GM12878 (cell line): Measurements from ENCODE around the gene B4GALNT4. TPM values are rescaled to one million over a fixed set of nuclear protein-coding genes. Genes with fewer than 3 reads are reported as not detected.
A peak's percentile ranks its signal among the peaks of the same experiment; 100 is the strongest.

Source experiments
- BHLHE40 ChIP-seq, 2 experiments: fragments of 450-650 bp in 1 of 2; IDR thresholded peaks; 2 replicates each; pipeline ENCODE4 v1.6.1; 2011 to 2017; ENCODE audit warnings: low read depth in 2 of 2, borderline replicate concordance in 1 of 2, improper control_type of control experiment in 1 of 2, low read length in 1 of 2, mild to moderate bottlenecking in 1 of 2
- CREM ChIP-seq: IDR thresholded peaks from 2 replicates; pipeline ENCODE4 v1.6.1; 2014; ENCODE audit warnings: antibody characterized with exemption, low read depth
- IKZF1 ChIP-seq: fragments of 450-650 bp; conservative IDR thresholded peaks from 2 replicates; pipeline ENCODE4 v1.6.1; 2017; ENCODE audit warnings: antibody characterized with exemption, mild to moderate bottlenecking
- LARP7 ChIP-seq: fragments of 450-650 bp; IDR thresholded peaks from 2 replicates; pipeline ENCODE4 v1.6.1; 2017; ENCODE audit warnings: mild to moderate bottlenecking
- SUZ12 ChIP-seq: fragments of 200-600 bp; sonication (generic); IDR thresholded peaks from one replicate; pipeline ENCODE4 v1.6.1; 2018; ENCODE audit warnings: antibody characterized with exemption, mild to moderate bottlenecking; ENCODE audit not compliant: unreplicated experiment
- ZNF217 ChIP-seq: fragments of 450-650 bp; IDR thresholded peaks from 2 replicates; pipeline ENCODE4 v1.6.1; 2017; ENCODE audit warnings: antibody characterized with exemption, mild to moderate bottlenecking
- polyA plus RNA-seq, 11 experiments: library from polyadenylated mRNA; depleted of rRNA in 4 of 11; unstranded in 6 of 11; stranded (reverse) in 5 of 11; fragments of >200 nt; fragmentation: Nextera tagmentation in 4 of 11; fragmentation: Illumina TruSeq in 1 of 11; extraction: Ambion mirVana in 4 of 11; extraction: Trizol in 1 of 11; gene quantifications; 1 replicate in 1 of 11; 2 replicates in 10 of 11; pipeline versions ENCODE4 v1.2.1 to v1.2.3, GENCODE V29; 2011 to 2016; ENCODE audit warnings: inconsistent platforms in 2 of 11, missing spikeins in 2 of 11, low read depth in 1 of 11
- total RNA-seq, 4 experiments: library from RNA; depleted of rRNA in 3 of 4; stranded (reverse); fragments of >200 nt in 3 of 4; fragmentation: Illumina TruSeq in 1 of 4; extraction: Trizol in 1 of 4; gene quantifications; 2 replicates each; pipeline versions ENCODE4 v1.2.1 to v1.2.3, GENCODE V29; 2013 to 2021
- TF ChIP-seq, protein P1 (sequence below): fragments of 150-350 bp; IDR thresholded peaks from 2 replicates; pipeline ENCODE4 v1.6.1; 2016; ENCODE audit warnings: low read depth, low read length
- TF ChIP-seq, protein P2 (sequence below): IDR thresholded peaks from 2 replicates; pipeline ENCODE4 v1.6.1; 2011; ENCODE audit warnings: mild to moderate bottlenecking, low read depth, low read length, moderate library complexity; ENCODE audit not compliant: insufficient replicate concordance
- TF ChIP-seq, protein P3 (sequence below): fragments of 450-650 bp; formaldehyde crosslinking; IDR thresholded peaks from 2 replicates; pipeline ENCODE4 v1.5.0; 2022; ENCODE audit warnings: mild to moderate bottlenecking, missing genetic modification characterization
- TF ChIP-seq, protein P4 (sequence below): fragments of 450-650 bp; IDR thresholded peaks from 2 replicates; pipeline ENCODE4 v1.6.1; 2017; ENCODE audit warnings: low read depth, mild to moderate bottlenecking, moderate library complexity

The B4GALNT4 gene
- total and polyA plus RNA-seq, 10 of the 15 experiments (the other 5 are each of a cell fraction or from before 2014, with no cell fraction given): 0.04 to 0.82 (median 0.40) TPM; not detected in 6

DNA sequence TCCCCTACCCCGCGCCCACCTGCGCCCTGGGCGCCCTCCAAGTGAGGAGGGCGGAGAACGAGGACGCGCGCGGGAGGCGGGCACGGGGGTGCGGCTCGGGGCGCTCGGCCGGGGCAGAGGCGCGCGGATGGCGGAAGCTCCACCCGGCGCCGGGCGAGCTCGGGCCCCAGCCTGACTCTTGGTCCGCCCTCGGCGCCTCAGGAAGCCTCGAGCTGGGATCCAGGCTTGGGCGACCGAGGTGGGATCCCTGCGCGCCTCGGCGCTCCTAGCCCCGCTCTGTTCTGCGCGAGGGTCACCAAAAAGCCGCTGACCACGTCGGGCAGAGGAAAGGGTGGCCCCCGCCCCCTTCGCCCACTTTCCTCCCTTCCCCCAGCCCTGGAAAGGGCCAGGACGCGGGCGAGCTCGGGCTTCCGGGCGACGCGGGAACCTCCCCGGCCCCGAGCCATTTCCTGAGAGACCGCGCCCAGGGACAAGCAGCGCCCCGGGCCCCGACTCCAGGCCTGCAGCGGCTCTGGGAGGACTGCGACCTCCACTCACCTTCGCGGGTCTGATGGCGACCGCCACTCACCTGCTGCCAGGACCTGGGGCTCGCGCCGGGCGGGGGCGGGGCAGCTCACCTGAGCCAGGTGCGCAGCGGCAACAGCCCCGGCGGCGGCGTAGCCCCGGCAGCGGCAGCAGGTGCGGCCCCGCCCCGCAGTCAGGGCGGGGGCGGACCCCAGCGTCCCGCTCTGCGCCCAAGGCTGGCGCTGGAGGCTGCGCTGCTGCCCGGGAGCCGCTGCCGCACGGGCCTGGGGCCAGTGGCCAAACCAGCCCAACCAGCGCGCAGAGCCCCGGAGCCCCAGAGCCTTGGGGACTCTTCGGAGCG lies 47.7 kb downstream of the B4GALNT4 start (continued):
- TF ChIP-seq, protein P1, sequence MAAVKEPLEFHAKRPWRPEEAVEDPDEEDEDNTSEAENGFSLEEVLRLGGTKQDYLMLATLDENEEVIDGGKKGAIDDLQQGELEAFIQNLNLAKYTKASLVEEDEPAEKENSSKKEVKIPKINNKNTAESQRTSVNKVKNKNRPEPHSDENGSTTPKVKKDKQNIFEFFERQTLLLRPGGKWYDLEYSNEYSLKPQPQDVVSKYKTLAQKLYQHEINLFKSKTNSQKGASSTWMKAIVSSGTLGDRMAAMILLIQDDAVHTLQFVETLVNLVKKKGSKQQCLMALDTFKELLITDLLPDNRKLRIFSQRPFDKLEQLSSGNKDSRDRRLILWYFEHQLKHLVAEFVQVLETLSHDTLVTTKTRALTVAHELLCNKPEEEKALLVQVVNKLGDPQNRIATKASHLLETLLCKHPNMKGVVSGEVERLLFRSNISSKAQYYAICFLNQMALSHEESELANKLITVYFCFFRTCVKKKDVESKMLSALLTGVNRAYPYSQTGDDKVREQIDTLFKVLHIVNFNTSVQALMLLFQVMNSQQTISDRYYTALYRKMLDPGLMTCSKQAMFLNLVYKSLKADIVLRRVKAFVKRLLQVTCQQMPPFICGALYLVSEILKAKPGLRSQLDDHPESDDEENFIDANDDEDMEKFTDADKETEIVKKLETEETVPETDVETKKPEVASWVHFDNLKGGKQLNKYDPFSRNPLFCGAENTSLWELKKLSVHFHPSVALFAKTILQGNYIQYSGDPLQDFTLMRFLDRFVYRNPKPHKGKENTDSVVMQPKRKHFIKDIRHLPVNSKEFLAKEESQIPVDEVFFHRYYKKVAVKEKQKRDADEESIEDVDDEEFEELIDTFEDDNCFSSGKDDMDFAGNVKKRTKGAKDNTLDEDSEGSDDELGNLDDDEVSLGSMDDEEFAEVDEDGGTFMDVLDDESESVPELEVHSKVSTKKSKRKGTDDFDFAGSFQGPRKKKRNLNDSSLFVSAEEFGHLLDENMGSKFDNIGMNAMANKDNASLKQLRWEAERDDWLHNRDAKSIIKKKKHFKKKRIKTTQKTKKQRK: no peak
- TF ChIP-seq, protein P2, sequence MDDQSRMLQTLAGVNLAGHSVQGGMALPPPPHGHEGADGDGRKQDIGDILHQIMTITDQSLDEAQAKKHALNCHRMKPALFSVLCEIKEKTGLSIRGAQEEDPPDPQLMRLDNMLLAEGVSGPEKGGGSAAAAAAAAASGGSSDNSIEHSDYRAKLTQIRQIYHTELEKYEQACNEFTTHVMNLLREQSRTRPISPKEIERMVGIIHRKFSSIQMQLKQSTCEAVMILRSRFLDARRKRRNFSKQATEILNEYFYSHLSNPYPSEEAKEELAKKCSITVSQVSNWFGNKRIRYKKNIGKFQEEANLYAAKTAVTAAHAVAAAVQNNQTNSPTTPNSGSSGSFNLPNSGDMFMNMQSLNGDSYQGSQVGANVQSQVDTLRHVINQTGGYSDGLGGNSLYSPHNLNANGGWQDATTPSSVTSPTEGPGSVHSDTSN: no peak
- 0 out of 4 replicates have a peak, but pooled peaks of 1 of the 2 experiments have one; percentile 8 for TF ChIP-seq BHLHE40 (IDR thresholded peaks at IDR 0.05; ENCODE audit: borderline replicate concordance in 1 of 2, low read depth in 2 of 2, low read length in 1 of 2)
- no peak for TF ChIP-seq CREM
- TF ChIP-seq, protein P3, sequence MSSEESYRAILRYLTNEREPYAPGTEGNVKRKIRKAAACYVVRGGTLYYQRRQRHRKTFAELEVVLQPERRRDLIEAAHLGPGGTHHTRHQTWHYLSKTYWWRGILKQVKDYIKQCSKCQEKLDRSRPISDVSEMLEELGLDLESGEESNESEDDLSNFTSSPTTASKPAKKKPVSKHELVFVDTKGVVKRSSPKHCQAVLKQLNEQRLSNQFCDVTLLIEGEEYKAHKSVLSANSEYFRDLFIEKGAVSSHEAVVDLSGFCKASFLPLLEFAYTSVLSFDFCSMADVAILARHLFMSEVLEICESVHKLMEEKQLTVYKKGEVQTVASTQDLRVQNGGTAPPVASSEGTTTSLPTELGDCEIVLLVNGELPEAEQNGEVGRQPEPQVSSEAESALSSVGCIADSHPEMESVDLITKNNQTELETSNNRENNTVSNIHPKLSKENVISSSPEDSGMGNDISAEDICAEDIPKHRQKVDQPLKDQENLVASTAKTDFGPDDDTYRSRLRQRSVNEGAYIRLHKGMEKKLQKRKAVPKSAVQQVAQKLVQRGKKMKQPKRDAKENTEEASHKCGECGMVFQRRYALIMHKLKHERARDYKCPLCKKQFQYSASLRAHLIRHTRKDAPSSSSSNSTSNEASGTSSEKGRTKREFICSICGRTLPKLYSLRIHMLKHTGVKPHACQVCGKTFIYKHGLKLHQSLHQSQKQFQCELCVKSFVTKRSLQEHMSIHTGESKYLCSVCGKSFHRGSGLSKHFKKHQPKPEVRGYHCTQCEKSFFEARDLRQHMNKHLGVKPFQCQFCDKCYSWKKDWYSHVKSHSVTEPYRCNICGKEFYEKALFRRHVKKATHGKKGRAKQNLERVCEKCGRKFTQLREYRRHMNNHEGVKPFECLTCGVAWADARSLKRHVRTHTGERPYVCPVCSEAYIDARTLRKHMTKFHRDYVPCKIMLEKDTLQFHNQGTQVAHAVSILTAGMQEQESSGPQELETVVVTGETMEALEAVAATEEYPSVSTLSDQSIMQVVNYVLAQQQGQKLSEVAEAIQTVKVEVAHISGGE: no peak
- TF ChIP-seq LARP7: no peak
- no peak for TF ChIP-seq ZNF217
- TF ChIP-seq, protein P4, sequence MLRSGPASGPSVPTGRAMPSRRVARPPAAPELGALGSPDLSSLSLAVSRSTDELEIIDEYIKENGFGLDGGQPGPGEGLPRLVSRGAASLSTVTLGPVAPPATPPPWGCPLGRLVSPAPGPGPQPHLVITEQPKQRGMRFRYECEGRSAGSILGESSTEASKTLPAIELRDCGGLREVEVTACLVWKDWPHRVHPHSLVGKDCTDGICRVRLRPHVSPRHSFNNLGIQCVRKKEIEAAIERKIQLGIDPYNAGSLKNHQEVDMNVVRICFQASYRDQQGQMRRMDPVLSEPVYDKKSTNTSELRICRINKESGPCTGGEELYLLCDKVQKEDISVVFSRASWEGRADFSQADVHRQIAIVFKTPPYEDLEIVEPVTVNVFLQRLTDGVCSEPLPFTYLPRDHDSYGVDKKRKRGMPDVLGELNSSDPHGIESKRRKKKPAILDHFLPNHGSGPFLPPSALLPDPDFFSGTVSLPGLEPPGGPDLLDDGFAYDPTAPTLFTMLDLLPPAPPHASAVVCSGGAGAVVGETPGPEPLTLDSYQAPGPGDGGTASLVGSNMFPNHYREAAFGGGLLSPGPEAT: no peak
- TF ChIP-seq SUZ12: peak; percentile 62
- TF ChIP-seq IKZF1: 0 out of 2 replicates have a peak, but pooled peaks have one; percentile 13
